CD4-positive, alpha-beta T cell (primary cell): ENCODE measurements around the gene CCDC121. TPM values are rescaled to one million over a fixed set of nuclear protein-coding genes. Genes with fewer than 3 reads are reported as not detected.

ENCODE experiments used
- ATAC-seq: fragments of 200-7000 bp; cut with Tn5 transposase; one replicate; pipeline ENCODE4 v1.10.0; 2022; ENCODE audit warnings: mild to moderate bottlenecking; ENCODE audit not compliant: poor library complexity
- CTCF ChIA-PET: fragments of 350-600 bp; sonication (Branson Sonifier 250); formaldehyde crosslinking; loops from one replicate; lab custom pipeline; 2021; ENCODE audit warnings: antibody characterized with exemption, inconsistent platforms; lab: Charles Lee
- POLR2A ChIA-PET: fragments of 350-600 bp; sonication (Branson Sonifier 250); formaldehyde crosslinking; loops from one replicate; lab custom pipeline; 2021; ENCODE audit warnings: antibody characterized with exemption, inconsistent platforms; lab: Charles Lee
- DNase-seq, 14 experiments: peaks; one replicate each; pipeline ENCODE4 v3.0.0-alpha.2; 2013 to 2020; ENCODE audit warnings: mixed read lengths in 2 of 14
- H3K27ac ChIP-seq, 2 donors: one replicate each; pipeline versions ENCODE4 v1.5.1 to v1.7.0; 2013; ENCODE audit warnings: low read length in 2 of 2, low read depth in 1 of 2, mild to moderate bottlenecking in 1 of 2
- H3K27me3 ChIP-seq, 2 experiments: 1 replicate in 1 of 2; 2 replicates in 1 of 2; pipeline versions ENCODE4 v1.6.1 to v1.7.0; 2013; ENCODE audit warnings: low read length in 2 of 2, control low read depth in 1 of 2, mild to moderate bottlenecking in 1 of 2, moderate library complexity in 1 of 2; ENCODE audit not compliant: insufficient read depth in 2 of 2, control insufficient read depth in 1 of 2
- H3K36me3 ChIP-seq: one replicate; pipeline ENCODE4 v1.6.1; 2013; ENCODE audit warnings: low read length, control low read depth; ENCODE audit not compliant: insufficient read depth
- H3K4me1 ChIP-seq: one replicate; pipeline ENCODE4 v1.6.1; 2013; ENCODE audit warnings: low read length, control low read depth; ENCODE audit not compliant: insufficient read depth
- H3K4me3 ChIP-seq: one replicate; pipeline ENCODE4 v1.5.1; 2013; ENCODE audit warnings: mild to moderate bottlenecking, low read length, moderate library complexity
- H3K9me3 ChIP-seq, 2 experiments: 1 replicate in 1 of 2; 2 replicates in 1 of 2; pipeline versions ENCODE4 v1.6.1 to v1.7.0; 2013; ENCODE audit warnings: low read length in 2 of 2, mild to moderate bottlenecking in 2 of 2, control low read depth in 1 of 2, moderate library complexity in 1 of 2; ENCODE audit not compliant: control insufficient read depth in 1 of 2, insufficient read depth in 1 of 2
- H3K27ac Mint-ChIP-seq: one replicate; pipeline ENCODE4 v1.8.0; 2020; ENCODE audit warnings: mixed read lengths
- H3K27me3 Mint-ChIP-seq: one replicate; pipeline ENCODE4 v1.8.0; 2021; ENCODE audit warnings: mixed read lengths
- H3K36me3 Mint-ChIP-seq: one replicate; pipeline ENCODE4 v1.8.0; 2021; ENCODE audit warnings: low read depth, mixed read lengths
- H3K4me1 Mint-ChIP-seq: one replicate; pipeline ENCODE4 v1.8.0; 2021; ENCODE audit warnings: low read depth, mixed read lengths
- H3K4me3 Mint-ChIP-seq: one replicate; pipeline ENCODE4 v1.8.0; 2020; ENCODE audit warnings: mild to moderate bottlenecking, mixed read lengths
- H3K9me3 Mint-ChIP-seq: one replicate; pipeline ENCODE4 v1.8.0; 2020; ENCODE audit warnings: mixed read lengths
- CTCF ChIP-seq: fragments of 200-600 bp; IDR thresholded peaks from one replicate; pipeline ENCODE4 v1.8.0; 2022; ENCODE audit warnings: antibody characterized with exemption, mild to moderate bottlenecking
- intact Hi-C, 2 experiments: fragments of 100-400 bp; cut with DNase I in 1 of 2; cut with micrococcal nuclease in 1 of 2; formaldehyde crosslinking; loops; one replicate each; pipeline versions ENCODE4 v1.15.1 to v1.9.0; 2023 to 2025; cut with DNase I, micrococcal nuclease
- total RNA-seq, 174 experiments: library from RNA in 2 of 174; stranded (reverse) in 2 of 174; gene quantifications; one replicate each; pipeline ENCODE4 v1.2.3 and lab custom pipeline; 2021 to 2026

The CCDC121 gene
- total RNA-seq, 2 experiments from 2014 or later, result 0.47 to 0.91 TPM

GRCh38 chr2:27593240-27593639 lies 35.6 kb downstream of the CCDC121 start:
- POLR2A ChIA-PET, result no interaction called here
- H3K36me3 Mint-ChIP-seq, result peaks cover 84% of the 10 kb centered on the region
- intact Hi-C loops, result no loop called here
- no peaks in the 10 kb centered on the region for H3K27me3 Mint-ChIP-seq
- Histone ChIP-seq H3K9me3 (peaks cover 24 to 41% of the 10 kb centered on the region in 2 experiments), H3K36me3 (peaks cover 10% of the 10 kb centered on the region), H3K4me1 (peaks cover 7% of the 10 kb centered on the region), H3K27me3 (no peaks in the 10 kb centered on the region), H3K27ac (no peak overlapping the region), H3K4me3 (no peak overlapping the region)
- H3K27ac Mint-ChIP-seq, result no peak overlapping the region
- CTCF ChIA-PET, result interaction anchor here (0.7 kb wide), 1 partner anchor 14 kb away, joined by 3 read pairs; no protein-coding TSS in a partner anchor
- TF ChIP-seq CTCF, result no peak
- DNase-seq (no peak), ATAC-seq (no peak)
- peaks cover 3% of the 10 kb centered on the region for H3K9me3 Mint-ChIP-seq
- H3K4me1 Mint-ChIP-seq, result peaks cover 38% of the 10 kb centered on the region
- no peak overlapping the region for H3K4me3 Mint-ChIP-seq

GRCh38 chr2:27591745-27592144 lies 37.1 kb downstream of the CCDC121 start:
- no peak overlapping the region for H3K4me3 ChIP-seq
- Mint-ChIP-seq H3K4me1 (peaks cover 37% of the 10 kb centered on the region), H3K27ac (no peak overlapping the region), H3K27me3 (no peaks in the 10 kb centered on the region), H3K4me3 (no peak overlapping the region), H3K36me3 (peaks cover 77% of the 10 kb centered on the region), H3K9me3 (peaks cover 7% of the 10 kb centered on the region)
- ChIA-PET POLR2A (interaction anchor here (0.6 kb wide), 1 partner anchor 14 kb away, joined by 3 read pairs; no protein-coding TSS in a partner anchor), CTCF (no interaction called here)
- intact Hi-C loops, result no loop called here
- H3K4me1 ChIP-seq, result peaks cover 16% of the 10 kb centered on the region
- no peaks in the 10 kb centered on the region for H3K27me3 ChIP-seq
- H3K9me3 ChIP-seq, result peaks cover 24 to 46% of the 10 kb centered on the region in 2 experiments
- no peak for DNase-seq
- TF ChIP-seq CTCF, result no peak
- no peak overlapping the region for H3K27ac ChIP-seq
- no peaks in the 10 kb centered on the region for H3K36me3 ChIP-seq
- ATAC-seq, result no peak

- H3K27ac Mint-ChIP-seq, result no peak overlapping the region
- H3K4me3 Mint-ChIP-seq, result no peak overlapping the region
- H3K27ac ChIP-seq, result no peak overlapping the region
- peaks cover 7% of the 10 kb centered on the region for H3K9me3 Mint-ChIP-seq
- H3K9me3 ChIP-seq, result peaks cover 14 to 27% of the 10 kb centered on the region in 2 experiments
- H3K36me3 ChIP-seq, result no peaks in the 10 kb centered on the region
- no peaks in the 10 kb centered on the region for H3K27me3 ChIP-seq
- H3K36me3 Mint-ChIP-seq, result peaks cover 78% of the 10 kb centered on the region
- H3K4me3 ChIP-seq, result no peak overlapping the region
- intact Hi-C loops, result loop anchor here in 1 of 2 experiments (10.0 kb wide), 1 partner anchor 184 kb away; the partner anchor contains the start of gene PPM1G
- no peak for DNase-seq
- peaks cover 34% of the 10 kb centered on the region for H3K4me1 ChIP-seq
- peaks cover 59% of the 10 kb centered on the region for H3K4me1 Mint-ChIP-seq
- no peak for TF ChIP-seq CTCF
- no peak for ATAC-seq
- no peaks in the 10 kb centered on the region for H3K27me3 Mint-ChIP-seq
- ChIA-PET CTCF (no interaction called here), POLR2A (no interaction called here)
Observed at GRCh38 chr2:27588308-27588707, 40.5 kb downstream of the CCDC121 start.
